K562 (cell line): Measurements from ENCODE around the gene POFUT2. TPM values are rescaled to one million over a fixed set of nuclear protein-coding genes. Genes with fewer than 3 reads are reported as not detected.

Source experiments
- ATAC-seq: fragments of 200-7000 bp; cut with Tn5 transposase; 3 replicates; pipeline ENCODE4 v1.9.1; 2020; ENCODE audit warnings: moderate library complexity
- BruUV-seq: library from RNA; stranded (reverse); fragments of 400-500 nt; replicated peaks from 2 replicates; lab custom pipeline; 2021; lab: Mats Ljungman, UMichigan
- CTCF ChIA-PET: fragments of 300-600 bp; formaldehyde crosslinking; extraction: SDS; loops from one replicate; lab custom pipeline; 2021; ENCODE audit warnings: low intra/inter-chr PET ratio; lab: Yijun Ruan, JAX
- POLR2A ChIA-PET: fragments of 300-600, 350-650 bp; sonication (Branson Sonifier 250); formaldehyde crosslinking; extraction: SDS; loops from one replicate; lab custom pipeline; 2021; ENCODE audit warnings: antibody characterized with exemption, inconsistent platforms; lab: Yijun Ruan, JAX
- DNase-seq, 4 experiments: peaks; one replicate each; pipeline versions ENCODE4 v3.0.0 to v3.0.0-alpha.2; 2011 to 2018; ENCODE audit warnings: low spot score in 3 of 4, mixed read lengths in 3 of 4; ENCODE audit errors: extremely low read depth in 1 of 4
- FAIRE-seq: peaks from 2 replicates; lab custom pipeline; 2011; peaks lifted over from hg19 to GRCh38; lab: Jason Lieb, UNC
- H2AFZ ChIP-seq: 2 replicates; pipeline ENCODE4 v1.6.0; 2011; ENCODE audit warnings: low read depth, low read length, control low read depth, inconsistent platforms
- H3K27ac ChIP-seq: fragments of 200-600 bp; 3 replicates; pipeline ENCODE4 v1.8.0; 2011; ENCODE audit warnings: low read depth, mild to moderate bottlenecking, control low read depth, inconsistent platforms, low read length, moderate library complexity, mixed read lengths; ENCODE audit errors: extremely low read depth
- H3K27me3 ChIP-seq, 2 experiments: fragments of 300-600 bp in 1 of 2; 2 replicates in 1 of 2; 3 replicates in 1 of 2; pipeline versions ENCODE4 v1.6.0 to v1.8.0; 2011; ENCODE audit warnings: inconsistent platforms in 2 of 2, low read length in 2 of 2, mild to moderate bottlenecking in 1 of 2, mixed read lengths in 1 of 2, moderate library complexity in 1 of 2; ENCODE audit not compliant: control insufficient read depth in 2 of 2, insufficient read depth in 2 of 2
- H3K36me3 ChIP-seq: fragments of 300-600 bp; 3 replicates; pipeline ENCODE4 v1.8.0; 2011; ENCODE audit warnings: mild to moderate bottlenecking, low read length, inconsistent platforms; ENCODE audit not compliant: control insufficient read depth, insufficient read depth
- H3K4me1 ChIP-seq, 2 experiments: fragments of 200-600 bp in 1 of 2; replicated peaks in 1 of 2; 2 replicates in 1 of 2; 3 replicates in 1 of 2; pipeline versions ENCODE4 v1.5.1 to v1.8.0; 2011; ENCODE audit warnings: inconsistent platforms in 2 of 2, low read length in 2 of 2, mild to moderate bottlenecking in 1 of 2, mixed read lengths in 1 of 2, moderate library complexity in 1 of 2; ENCODE audit not compliant: control insufficient read depth in 2 of 2, insufficient read depth in 2 of 2
- H3K4me2 ChIP-seq: 2 replicates; pipeline ENCODE4 v1.6.1; 2011; ENCODE audit warnings: low read length, control low read depth, inconsistent platforms, mixed read lengths; ENCODE audit not compliant: insufficient read depth
- H3K4me3 ChIP-seq: fragments of 200-600 bp; sonication (generic), shearing (Covaris generic); 2 replicates; pipeline ENCODE4 v1.5.1; 2016; ENCODE audit warnings: control low read depth, inconsistent platforms
- H3K79me2 ChIP-seq: fragments of 200-600 bp; 3 replicates; pipeline ENCODE4 v1.8.0; 2011; ENCODE audit warnings: low read length, inconsistent platforms; ENCODE audit not compliant: control insufficient read depth, insufficient read depth
- H3K9ac ChIP-seq, 2 experiments: 2 replicates each; pipeline versions ENCODE4 v1.6.0 to v1.6.1; 2011; ENCODE audit warnings: low read depth in 2 of 2, low read length in 2 of 2, control low read depth in 1 of 2, inconsistent platforms in 1 of 2, mild to moderate bottlenecking in 1 of 2, mixed read lengths in 1 of 2; ENCODE audit not compliant: insufficient read depth in 1 of 2
- H3K9me1 ChIP-seq: one replicate; pipeline ENCODE4 v1.6.0; 2011; ENCODE audit warnings: inconsistent platforms, mild to moderate bottlenecking, low read length, moderate library complexity; ENCODE audit not compliant: control insufficient read depth, insufficient read depth
- H3K9me3 ChIP-seq: replicated peaks from 2 replicates; pipeline ENCODE4 v1.5.1; 2011; ENCODE audit warnings: low read depth, low read length, inconsistent platforms; ENCODE audit not compliant: control insufficient read depth, insufficient read depth
- H4K20me1 ChIP-seq: replicated peaks from 2 replicates; pipeline ENCODE4 v1.6.1; 2011; ENCODE audit warnings: low read length, inconsistent platforms, mixed read lengths; ENCODE audit not compliant: control insufficient read depth, insufficient read depth
- KAT8 ChIP-seq: fragments of 450-650 bp; IDR thresholded peaks from 2 replicates; pipeline ENCODE4 v1.6.1; 2016; ENCODE audit warnings: low read depth, mild to moderate bottlenecking
- NFATC3 ChIP-seq: fragments of 450-650 bp; IDR thresholded peaks from 2 replicates; pipeline ENCODE4 v1.6.1; 2017; ENCODE audit warnings: mild to moderate bottlenecking
- ZBTB33 ChIP-seq: sonication (generic); formaldehyde crosslinking; IDR thresholded peaks from 2 replicates; pipeline ENCODE4 v1.8.1; 2023; ENCODE audit warnings: mild to moderate bottlenecking, missing genetic modification reagents
- ZNF124 ChIP-seq: sonication (generic); formaldehyde crosslinking; IDR thresholded peaks from 2 replicates; pipeline ENCODE4 v1.8.1; 2022; ENCODE audit warnings: missing genetic modification reagents
- ZNF282 ChIP-seq: sonication (generic); formaldehyde crosslinking; IDR thresholded peaks from 2 replicates; pipeline ENCODE4 v1.8.1; 2023; ENCODE audit warnings: missing genetic modification reagents
- whole genome bisulfite sequencing: fragments of 100-300 bp; shearing (Covaris generic); methylation state at CpG from one replicate; pipeline ENCODE4 v1.1.6; 2016; ENCODE audit warnings: low coverage, mixed read lengths; ENCODE audit not compliant: insufficient coverage; ENCODE audit errors: missing lambda C conversion rate; 5-methylcytosine and 5-hydroxymethylcytosine counted together
- in situ Hi-C: fragments of 300-500 bp; cut with MboI; formaldehyde crosslinking; loops from 4 replicates; pipeline ENCODE4 v1.15.0; 2018; ENCODE audit warnings: inconsistent platforms, mixed read lengths
- intact Hi-C: fragments of 100-400 bp; cut with micrococcal nuclease; formaldehyde crosslinking; loops from 2 replicates; pipeline ENCODE4 v1.14.2; 2022
- polyA plus RNA-seq, 8 experiments: library from polyadenylated mRNA; depleted of rRNA in 4 of 8; stranded (reverse) in 5 of 8; unstranded in 3 of 8; fragments of >200 nt; fragmentation: Nextera tagmentation in 2 of 8; fragmentation: Illumina TruSeq in 1 of 8; extraction: Ambion mirVana in 2 of 8; extraction: Trizol in 1 of 8; gene quantifications; 2 replicates each; pipeline versions ENCODE4 v1.2.1 to v1.2.3, GENCODE V29; 2011 to 2014; ENCODE audit warnings: inconsistent platforms in 1 of 8, missing spikeins in 1 of 8
- total RNA-seq, 7 experiments: library from RNA; depleted of rRNA in 6 of 7; stranded (reverse); fragments of >200 nt in 6 of 7; fragmentation: Illumina TruSeq in 2 of 7; extraction: Trizol in 2 of 7; gene quantifications; 2 replicates each; pipeline versions ENCODE4 v1.2.1 to v1.2.3, GENCODE V29; 2011 to 2021; ENCODE audit warnings: low replicate concordance in 1 of 7

Gene POFUT2
- total and polyA plus RNA-seq, 9 of the 15 experiments (the other 6 are each of a cell fraction or from before 2014, with no cell fraction given) = 1.1 to 24.2 (median 11.0) TPM

GRCh38 chr21:45293220-45293725 is 5.6 kb upstream of the POFUT2 start:
- no peaks in the 10 kb centered on the region for H3K36me3 ChIP-seq
- intact Hi-C loops = loop anchor here (5.0 kb wide), 2 partner anchors 249 to 299 kb away; partner anchors contain the start of gene SLC19A1
- H4K20me1 ChIP-seq = no peaks in the 10 kb centered on the region
- ATAC-seq (no peak), FAIRE-seq (no peak), DNase-seq (no peak)
- POLR2A ChIA-PET = interaction anchor here (0.6 to 1.1 kb wide), 3 partner anchors 136 to 344 kb away, joined by 3 to 8 read pairs (median 3); no protein-coding TSS in a partner anchor
- H3K9ac ChIP-seq = peak overlapping the region in 1 of 2 experiments; percentile 6; a peak in 1 of 4 replicates
- H3K9me3 ChIP-seq = no peaks in the 10 kb centered on the region
- H2AFZ ChIP-seq = no peak overlapping the region
- CTCF ChIA-PET = interaction anchor here (0.5 to 6.1 kb wide), 7 partner anchors 16 to 525 kb away, joined by 3 to 100 read pairs (median 3); no protein-coding TSS in a partner anchor
- H3K79me2 ChIP-seq = 0 out of 3 replicates have a peak, but pooled peaks cover 3% of the 10 kb centered on the region
- no TSS peak for BruUV-seq
- H3K4me1 ChIP-seq = peaks cover 8 to 48% of the 10 kb centered on the region in 2 experiments; a peak in 4 of 5 replicates
- TF ChIP-seq ZNF124 (0 out of 2 replicates have a peak, but pooled peaks have one; percentile 28), ZBTB33 (peak; percentile 50; the same call in 1 of the 2 replicates), KAT8 (no peak), ZNF282 (no peak), NFATC3 (no peak)
- no peak overlapping the region for H3K4me3 ChIP-seq
- H3K27ac ChIP-seq = no peak overlapping the region
- no peak overlapping the region for H3K4me2 ChIP-seq
- H3K9me1 ChIP-seq = peaks cover 4% of the 10 kb centered on the region
- in situ Hi-C loops = no loop called here
- no peaks in the 10 kb centered on the region for H3K27me3 ChIP-seq
- WGBS = 57% methylated on average over 17 of the region's 19 CpGs
